Prostate gland (tissue), 2 donors: ENCODE measurements around the gene POLA2. TPM values are rescaled to one million over a fixed set of nuclear protein-coding genes. Genes with fewer than 3 reads are reported as not detected.

Experiments used
- DNase-seq: peaks from one replicate; pipeline ENCODE4 v3.0.0-alpha.2; 2019; ENCODE audit warnings: low spot score
- H3K27ac ChIP-seq, 2 donors: fragments of 200-600 bp; sonication (generic); 2 replicates each; pipeline ENCODE4 v1.5.1; 2017 to 2019
- H3K27me3 ChIP-seq: fragments of 200-600 bp; sonication (generic); replicated peaks from 2 replicates; pipeline ENCODE4 v1.5.1; 2019; ENCODE audit not compliant: insufficient read depth
- H3K36me3 ChIP-seq, 2 donors: fragments of 200-600 bp; sonication (generic); 1 replicate in 1 of 2; 2 replicates in 1 of 2; pipeline versions ENCODE4 v1.5.1 to v1.8.1; 2017 to 2019
- H3K4me1 ChIP-seq: fragments of 200-600 bp; sonication (generic); replicated peaks from 2 replicates; pipeline ENCODE4 v1.5.1; 2019
- H3K4me3 ChIP-seq, 2 donors: fragments of 200-600 bp; sonication (generic); 2 replicates each; pipeline ENCODE4 v1.5.1; 2017 to 2019
- H3K9me3 ChIP-seq: fragments of 200-600 bp; sonication (generic); 2 replicates; pipeline ENCODE4 v1.5.1; 2017
- CTCF ChIP-seq, 4 experiments: fragments of 200-600 bp in 2 of 4; fragments of 450-650 bp in 2 of 4; sonication (generic) in 2 of 4; IDR thresholded peaks; 1 replicate in 3 of 4; 2 replicates in 1 of 4; pipeline ENCODE4 v1.5.1; 2016 to 2019; ENCODE audit warnings: antibody characterized with exemption in 4 of 4, mild to moderate bottlenecking in 2 of 4, moderate library complexity in 2 of 4
- POLR2A ChIP-seq: fragments of 450-650 bp; IDR thresholded peaks from one replicate; pipeline ENCODE4 v1.6.1; 2016; ENCODE audit warnings: antibody characterized with exemption, mild to moderate bottlenecking
- POLR2AphosphoS5 ChIP-seq: sonication (generic); formaldehyde crosslinking; IDR thresholded peaks from one replicate; pipeline ENCODE4 v1.6.1; 2017; ENCODE audit warnings: antibody characterized with exemption
- WGBS: methylation state at CpG from one replicate; pipeline ENCODE4 v1.1.5; 2018; 5-methylcytosine and 5-hydroxymethylcytosine counted together
- intact Hi-C: fragments of 100-400 bp; cut with DNase I; formaldehyde crosslinking; loops from one replicate; pipeline ENCODE4 v1.14.2; 2022
- total RNA-seq, 2 donors: library from RNA; depleted of rRNA; stranded (reverse); fragments of >200 nt; gene quantifications; one replicate each; pipeline ENCODE4 v1.1.0, GENCODE V29; 2016

POLA2 gene
- total RNA-seq, 2 donors from 2014 or later = 21.6 to 25.9 TPM

GRCh38 chr11:65315866-65316226, 54.1 kb downstream of the POLA2 start:
- TF ChIP-seq CTCF (IDR thresholded peaks at IDR 0.05) = no peak
- TF ChIP-seq POLR2A = no peak
- TF ChIP-seq POLR2AphosphoS5 = no peak
- no peaks in the 10 kb centered on the region for H3K27me3 ChIP-seq
- H3K4me3 ChIP-seq = peak overlapping the region; percentile 65 to 85
- intact Hi-C loops = loop anchor here (1.0 to 5.0 kb wide), 2 partner anchors 38 to 89 kb away; no protein-coding TSS in a partner anchor
- WGBS = 16% methylated on average over 8 of the region's 8 CpGs
- peak overlapping the region; percentile 27 to 86 for H3K27ac ChIP-seq
- no peaks in the 10 kb centered on the region for H3K4me1 ChIP-seq
- no peaks in the 10 kb centered on the region for H3K36me3 ChIP-seq
- H3K9me3 ChIP-seq = no peaks in the 10 kb centered on the region
- DNase-seq = no peak

- DNase-seq = no peak
- 34% methylated on average over 20 of the region's 20 CpGs for WGBS
- H3K9me3 ChIP-seq = no peaks in the 10 kb centered on the region
- peak overlapping the region; percentile 27 to 86 for H3K27ac ChIP-seq
- peak overlapping the region; percentile 65 to 85 for H3K4me3 ChIP-seq
- TF ChIP-seq POLR2AphosphoS5 = no peak
- H3K36me3 ChIP-seq = no peaks in the 10 kb centered on the region
- H3K27me3 ChIP-seq = no peaks in the 10 kb centered on the region
- intact Hi-C loops = loop anchor here (5.0 kb wide), 1 partner anchor 89 kb away; no protein-coding TSS in a partner anchor
- no peaks in the 10 kb centered on the region for H3K4me1 ChIP-seq
These were observed 54.7 kb downstream of the POLA2 start for GRCh38 chr11:65316227-65317024.

GRCh38 chr11:65317025-65317786, 55.4 kb downstream of the POLA2 start:
- no peaks in the 10 kb centered on the region for H3K36me3 ChIP-seq
- H3K27me3 ChIP-seq = no peaks in the 10 kb centered on the region
- peak overlapping the region; percentile 9 to 27 for H3K27ac ChIP-seq
- intact Hi-C loops = loop anchor here (5.0 kb wide), 1 partner anchor 90 kb away; no protein-coding TSS in a partner anchor
- no peaks in the 10 kb centered on the region for H3K9me3 ChIP-seq
- WGBS = 17% methylated on average over 13 of the region's 13 CpGs
- peak overlapping the region in 1 of 2 donors; percentile 85 for H3K4me3 ChIP-seq
- no peak for TF ChIP-seq POLR2A
- no peak for TF ChIP-seq CTCF (IDR thresholded peaks at IDR 0.05)
- TF ChIP-seq POLR2AphosphoS5 = no peak
- no peaks in the 10 kb centered on the region for H3K4me1 ChIP-seq
- peak; percentile 34 for DNase-seq

- intact Hi-C loops = no loop called here
- Histone ChIP-seq H3K36me3 (no peaks in the 10 kb centered on the region), H3K9me3 (no peaks in the 10 kb centered on the region), H3K27me3 (no peaks in the 10 kb centered on the region), H3K4me3 (no peak overlapping the region), H3K27ac (no peak overlapping the region), H3K4me1 (no peaks in the 10 kb centered on the region)
- TF ChIP-seq POLR2AphosphoS5 (no peak), CTCF (IDR thresholded peaks at IDR 0.05) (no peak), POLR2A (no peak)
- no peak for DNase-seq
- 74% methylated on average over 18 of the region's 22 CpGs for WGBS
These were observed 58.8 kb downstream of the POLA2 start for GRCh38 chr11:65320386-65321075.

- intact Hi-C loops = no loop called here
- H3K9me3 ChIP-seq = no peaks in the 10 kb centered on the region
- no peak for DNase-seq
- no peak overlapping the region for H3K4me3 ChIP-seq
- no peak for TF ChIP-seq CTCF (IDR thresholded peaks at IDR 0.05)
- no peak for TF ChIP-seq POLR2AphosphoS5
- TF ChIP-seq POLR2A = no peak
- H3K27me3 ChIP-seq = no peaks in the 10 kb centered on the region
- H3K4me1 ChIP-seq = no peaks in the 10 kb centered on the region
- no peak overlapping the region for H3K27ac ChIP-seq
- 81% methylated on average over 15 of the region's 15 CpGs for WGBS
- no peaks in the 10 kb centered on the region for H3K36me3 ChIP-seq
These were observed 59.3 kb downstream of the POLA2 start for GRCh38 chr11:65321076-65321475.
